Fibroblast of skin of left biceps (primary cell): ENCODE data around the gene ANKRD34C.
"Not testable (repeated sequence)": the region's sequence is repeated elsewhere in the genome, so short reads cannot be mapped to it uniquely, and the experiment has no call there.

Experiments used
- DNase-seq, 2 experiments: peaks; one replicate each; pipeline ENCODE4 v3.0.0-alpha.2; 2013; ENCODE audit warnings: low read depth in 2 of 2

ANKRD34C gene

DNA sequence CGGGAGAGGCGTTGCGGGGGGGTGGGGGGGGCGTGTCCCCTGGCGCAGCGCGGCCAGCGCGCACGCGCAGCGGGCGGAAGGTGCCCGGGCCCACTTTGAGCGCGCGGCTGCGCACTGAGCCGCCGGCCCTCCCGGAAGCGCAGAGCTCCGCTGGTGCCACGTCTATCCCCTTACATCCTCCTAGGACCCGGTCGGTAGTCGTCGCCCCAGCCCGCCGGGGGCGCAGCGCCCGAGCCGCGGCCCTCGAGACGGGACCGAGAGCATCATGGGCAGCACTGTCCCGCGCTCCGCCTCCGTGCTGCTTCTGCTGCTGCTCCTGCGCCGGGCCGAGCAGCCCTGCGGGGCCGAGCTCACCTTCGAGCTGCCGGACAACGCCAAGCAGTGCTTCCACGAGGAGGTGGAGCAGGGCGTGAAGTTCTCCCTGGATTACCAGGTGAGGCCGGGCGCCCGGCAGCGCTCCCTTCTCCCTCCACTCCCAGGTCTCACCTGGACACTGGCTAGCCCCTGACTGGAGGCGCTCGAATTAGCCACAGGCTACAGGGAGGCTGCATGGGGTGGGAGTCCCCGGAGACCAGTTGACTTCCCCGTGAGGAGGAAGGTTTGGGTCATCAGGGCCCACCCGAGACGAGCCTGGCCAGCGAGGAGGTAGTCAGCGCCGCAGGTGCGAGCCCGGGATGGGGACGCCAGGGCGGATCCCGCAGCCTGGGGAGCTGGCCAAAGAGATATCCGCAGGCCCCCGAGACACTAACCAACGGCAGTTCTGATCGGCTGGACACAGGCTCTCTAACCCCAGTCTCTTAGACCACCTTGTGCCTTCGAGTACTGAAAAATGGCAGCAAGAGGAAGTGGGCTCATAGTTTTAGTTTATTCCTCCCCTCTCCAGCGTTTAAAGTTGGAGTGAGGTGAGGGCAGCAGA, 28.7 kb downstream of the ANKRD34C start, which contains the start of gene TMED3:
Gene TMED3, plus strand, starts transcription at position 128 of the 916 bp plus-strand sequence. Its CDS starts 138 bp downstream, at position 266.
- DNase-seq, result peak; percentile 65 to 74

DNA sequence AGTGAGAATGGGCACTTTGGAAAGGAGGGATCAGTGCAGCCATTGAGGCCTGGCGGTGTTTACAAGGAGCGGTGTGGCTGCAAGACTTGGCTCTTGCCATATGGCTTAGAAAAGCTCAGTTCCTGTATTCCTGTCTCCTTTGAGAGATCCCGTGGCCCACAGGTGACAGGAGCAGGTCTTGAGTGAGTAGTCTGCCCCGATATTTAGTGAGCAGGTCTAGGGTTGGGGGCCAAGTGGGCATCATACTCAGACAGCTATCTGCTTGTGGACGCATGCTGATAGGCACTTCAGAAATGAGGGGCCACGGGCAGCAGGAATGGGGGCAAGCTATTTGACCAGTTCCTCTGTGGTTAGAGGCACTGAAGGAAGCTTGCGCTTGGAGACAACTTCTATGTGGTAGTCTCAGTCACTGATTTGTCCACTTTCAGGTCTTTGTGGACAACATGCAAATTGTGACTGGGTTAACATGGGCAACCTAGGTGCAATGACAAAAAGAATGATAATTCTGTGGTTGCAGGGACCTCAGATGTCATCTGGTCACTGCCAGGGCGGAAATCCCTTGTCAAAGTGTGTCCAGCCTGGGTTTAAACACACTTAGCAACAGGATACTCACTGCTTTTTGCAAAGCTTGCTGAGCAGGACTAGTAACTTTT, 29.5 kb downstream of the ANKRD34C start:
- DNase-seq, result no peak

DNA sequence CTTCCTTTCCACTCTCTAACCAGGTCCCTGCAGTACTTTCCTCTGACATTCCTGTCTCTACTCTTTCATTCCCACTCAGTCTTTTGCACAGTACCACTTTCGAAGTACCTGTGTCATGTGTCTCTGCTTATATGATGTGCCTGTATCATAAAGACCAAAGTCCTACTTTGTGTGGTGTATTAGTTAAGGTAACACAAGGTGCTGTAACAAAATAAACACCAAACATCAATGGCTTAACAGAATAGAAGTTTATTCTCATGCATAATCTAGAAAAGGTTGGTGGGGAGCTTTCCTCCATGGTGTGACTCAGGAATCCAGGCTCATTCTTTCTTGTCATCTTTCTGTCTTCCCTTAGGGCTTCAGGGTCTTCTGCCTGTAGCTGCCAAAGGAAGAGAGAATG, 31.7 kb downstream of the ANKRD34C start:
- DNase-seq, result no peak

DNA sequence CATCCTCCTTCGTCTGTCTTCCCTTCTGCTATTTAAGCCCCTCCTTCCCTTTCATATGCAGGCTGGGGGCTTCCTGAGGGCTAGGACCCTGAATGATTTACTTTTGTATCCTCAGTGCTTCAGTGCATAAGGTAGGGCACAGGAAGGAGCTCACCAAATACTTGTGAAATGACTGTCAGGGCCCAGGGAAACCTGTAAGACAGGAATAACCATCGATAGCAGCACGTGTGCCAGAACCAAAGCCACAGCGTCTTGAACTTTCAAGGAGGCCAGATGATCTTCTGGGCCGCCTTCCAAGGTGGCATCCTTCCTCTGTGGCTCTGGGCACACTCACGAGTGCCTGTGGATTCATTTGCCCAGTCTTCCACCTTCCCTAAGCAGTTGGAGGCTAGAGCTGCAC, 32.3 kb downstream of the ANKRD34C start:
- no peak for DNase-seq

DNA sequence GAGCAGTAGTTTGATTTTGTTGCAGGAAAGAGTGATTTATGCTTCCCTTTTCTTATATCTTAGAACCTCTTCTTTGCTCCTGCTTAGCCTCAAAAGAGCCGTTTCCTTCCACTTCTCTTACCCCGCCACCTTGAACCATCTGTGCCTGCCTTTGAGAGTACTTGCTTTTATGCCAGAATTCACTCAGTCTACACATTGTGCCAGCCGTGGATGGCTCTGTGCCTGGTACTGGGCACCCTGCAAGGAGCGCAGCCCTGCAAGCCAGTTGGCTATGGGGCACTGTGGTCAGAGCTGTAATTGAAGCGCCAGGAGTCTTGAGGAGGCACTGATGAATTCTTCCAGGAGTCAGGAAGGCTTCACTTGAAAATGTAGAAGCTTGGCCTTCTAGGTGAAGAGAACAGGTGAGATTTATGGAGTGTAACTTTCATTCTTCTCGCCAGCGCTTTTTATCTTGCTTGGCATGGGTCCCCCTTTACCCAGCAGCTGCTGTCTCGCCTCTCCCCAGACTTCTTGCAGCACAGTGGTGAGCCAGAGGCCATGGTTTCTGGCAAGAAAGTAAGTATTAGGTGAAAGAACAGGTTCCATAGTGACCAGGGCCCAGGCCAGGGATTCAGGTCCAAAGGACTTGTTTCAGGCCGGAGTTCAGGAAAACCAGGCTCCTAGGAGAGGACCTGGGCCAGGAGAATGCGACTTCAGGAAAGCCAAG, 33.3 kb downstream of the ANKRD34C start:
- DNase-seq, result no peak

DNA sequence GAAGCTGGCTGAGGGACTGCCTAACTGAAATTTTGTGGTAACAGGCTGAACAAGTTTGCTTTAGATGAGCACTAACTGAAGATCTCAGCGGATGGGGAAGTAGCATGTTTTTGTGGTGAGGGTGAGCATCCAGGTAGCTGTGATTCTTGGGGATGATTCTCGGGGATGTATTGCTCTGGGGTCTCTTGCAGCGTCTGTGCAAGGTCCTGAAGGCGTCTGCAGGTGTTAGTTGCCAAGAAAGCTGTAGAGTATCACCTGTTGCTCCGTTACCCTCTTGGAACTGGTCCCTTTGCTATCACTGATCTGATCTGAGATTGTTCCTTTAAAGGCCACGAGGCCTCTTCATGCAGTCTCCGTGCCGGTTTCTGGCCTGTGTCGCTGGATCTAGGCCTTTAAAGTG, 34.3 kb downstream of the ANKRD34C start:
- no peak for DNase-seq

DNA sequence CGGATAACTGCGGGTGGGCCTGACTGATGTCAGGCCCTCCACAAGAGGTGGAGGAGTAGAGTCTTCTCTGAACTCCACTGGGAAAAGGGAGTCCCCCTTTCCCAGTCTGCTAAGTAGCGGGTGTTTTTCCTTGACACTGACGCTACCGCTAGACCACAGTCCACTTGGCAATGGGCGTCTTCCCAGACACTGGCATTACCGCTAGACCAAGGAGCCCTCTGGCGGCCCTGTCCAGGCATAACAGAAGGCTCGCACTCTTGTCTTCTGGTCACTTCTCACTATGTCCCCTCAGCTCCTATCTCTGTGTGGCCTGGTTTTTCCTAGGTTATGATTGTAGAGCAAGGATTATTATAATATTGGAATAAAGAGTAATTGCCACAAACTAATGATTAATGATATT, 37.5 kb downstream of the ANKRD34C start:
- DNase-seq, result not testable (repeated sequence)

DNA sequence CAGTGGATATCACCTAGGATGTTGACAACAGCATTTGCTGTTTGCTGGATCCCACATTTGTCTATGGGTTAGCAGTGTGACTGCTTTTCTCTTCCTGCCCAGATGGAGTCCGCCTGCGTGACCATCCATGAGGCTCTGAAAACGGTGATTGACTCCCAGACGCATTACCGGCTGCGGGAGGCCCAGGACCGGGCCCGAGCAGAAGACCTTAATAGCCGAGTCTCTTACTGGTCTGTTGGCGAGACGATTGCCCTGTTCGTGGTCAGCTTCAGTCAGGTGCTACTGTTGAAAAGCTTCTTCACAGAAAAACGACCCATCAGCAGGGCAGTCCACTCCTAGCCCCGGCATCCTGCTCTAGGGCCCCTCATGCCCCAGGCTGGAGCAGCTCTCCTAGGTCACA, 39.4 kb downstream of the ANKRD34C start:
- no peak for DNase-seq

DNA sequence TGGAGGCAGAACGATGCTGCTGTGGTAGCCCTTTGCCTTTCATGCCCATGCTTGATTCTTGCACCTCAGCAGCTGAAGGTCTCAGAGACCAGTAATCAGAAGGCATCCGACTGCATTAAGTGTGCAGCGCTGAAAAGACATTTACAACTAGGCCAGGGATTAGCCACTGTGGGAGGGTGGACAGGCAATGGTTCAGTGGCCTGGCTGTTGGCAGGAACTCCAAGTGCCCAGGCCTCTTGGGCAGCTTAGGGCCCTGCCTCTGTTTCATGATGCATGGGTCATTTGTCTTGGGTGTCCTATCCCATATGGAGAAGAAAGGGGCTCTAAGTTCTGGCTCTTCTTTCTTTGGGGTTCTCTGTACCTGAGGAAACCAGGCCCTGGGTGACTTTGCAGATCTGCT, 39.8 kb downstream of the ANKRD34C start:
- DNase-seq, result no peak

DNA sequence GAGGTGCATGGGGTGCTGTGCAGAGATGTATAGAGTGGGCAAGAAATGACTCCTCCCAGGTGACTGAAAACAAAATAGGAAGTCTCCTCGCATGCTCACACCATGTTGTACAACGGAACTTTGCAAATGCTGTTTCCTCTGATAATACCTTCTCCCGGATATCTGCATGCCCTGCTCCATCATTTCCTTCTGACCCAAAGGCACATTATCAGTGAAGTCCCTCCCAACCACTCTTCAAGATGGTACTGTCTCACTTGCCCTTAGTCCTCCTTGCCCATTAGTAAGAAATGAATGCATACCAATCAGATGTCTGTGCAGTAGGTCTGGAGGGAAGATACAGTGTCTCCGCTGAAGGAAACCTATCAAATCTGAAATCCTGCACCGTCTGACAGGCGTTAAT, 40.4 kb downstream of the ANKRD34C start:
- DNase-seq, result no peak

DNA sequence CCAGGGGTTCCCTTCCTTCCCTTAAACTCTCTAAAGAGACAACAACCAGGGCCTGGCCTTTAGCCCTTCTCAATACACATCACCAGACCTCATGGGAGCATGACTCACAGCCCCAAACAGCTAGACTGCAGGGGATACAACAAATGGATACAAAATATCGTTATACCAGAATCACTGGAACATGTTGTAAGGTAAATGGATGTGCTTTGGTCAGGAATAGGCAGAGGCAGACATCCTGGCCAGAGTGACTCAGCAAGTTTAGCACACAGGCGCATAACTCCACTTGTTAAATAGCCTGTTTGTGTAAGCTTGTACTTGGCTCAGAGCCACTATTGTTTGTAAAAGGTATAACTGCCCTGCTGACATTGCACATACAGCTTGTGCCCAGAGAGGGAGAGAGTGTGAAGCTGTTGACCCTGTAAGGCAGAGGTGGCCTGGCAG, 46.7 kb downstream of the ANKRD34C start:
- no peak for DNase-seq
